ENCODE results near the gene CITED2. TPM values are rescaled to one million over a fixed set of nuclear protein-coding genes. Genes with fewer than 3 reads are reported as not detected.

CITED2 gene
- polyA plus RNA-seq, 3 donors from 2014 or later: 11.1 to 36.3 (median 18.4) TPM

GRCh38 chr6:139325125-139325524, 49.3 kb downstream of the CITED2 start:
- peaks cover 6 to 10% (median 9%) of the 10 kb centered on the region in 3 donors for H3K27me3 Mint-ChIP-seq (ENCODE audit: low read depth in 3 of 3)
- H3K36me3 Mint-ChIP-seq: peaks cover 0 to 4% (median 0%) of the 10 kb centered on the region in 3 donors
- H3K4me3 Mint-ChIP-seq: peak overlapping the region in 3 of 5 donors; percentile 22 to 70 (median 51)
- H3K9me3 Mint-ChIP-seq: no peaks in the 10 kb centered on the region
- peak overlapping the region; percentile 69 to 92 (median 89) for H3K27ac Mint-ChIP-seq
- peaks cover 36 to 45% of the 10 kb centered on the region in 2 donors for H3K4me1 Mint-ChIP-seq
- peak; percentile 12 to 17 (median 17) for DNase-seq

- no peak for DNase-seq
- peaks cover 0 to 4% (median 0%) of the 10 kb centered on the region in 3 donors for H3K36me3 Mint-ChIP-seq
- peaks cover 36 to 45% of the 10 kb centered on the region in 2 donors for H3K4me1 Mint-ChIP-seq
- H3K27me3 Mint-ChIP-seq (ENCODE audit: low read depth in 3 of 3): peaks cover 6 to 10% (median 9%) of the 10 kb centered on the region in 3 donors
- peak overlapping the region; percentile 85 to 93 (median 88) for H3K4me3 Mint-ChIP-seq
- H3K27ac Mint-ChIP-seq: peak overlapping the region; percentile 91 to 98 (median 97)
- H3K9me3 Mint-ChIP-seq: no peaks in the 10 kb centered on the region
Observed at GRCh38 chr6:139324301-139324555, 50.2 kb downstream of the CITED2 start.

- no peaks in the 10 kb centered on the region for H3K9me3 Mint-ChIP-seq
- H3K27me3 Mint-ChIP-seq (ENCODE audit: low read depth in 3 of 3): peaks cover 6 to 10% (median 9%) of the 10 kb centered on the region in 3 donors
Observed at GRCh38 chr6:139323511-139324300, 50.7 kb downstream of the CITED2 start.

More at GRCh38 chr6:139323511-139324300, 50.7 kb downstream of the CITED2 start:
- peak; percentile 79 to 85 (median 85) for DNase-seq
- Mint-ChIP-seq H3K27ac (peak overlapping the region; percentile 91 to 98 (median 97)), H3K4me3 (peak overlapping the region; percentile 85 to 93 (median 88)), H3K36me3 (peaks cover 0 to 4% (median 0%) of the 10 kb centered on the region in 3 donors), H3K4me1 (peaks cover 36 to 45% of the 10 kb centered on the region in 2 donors)

Other genes with a start within 250 kb of the CITED2 start
- gene HECA, start 239.6 kb downstream of the CITED2 start, polyA plus RNA-seq: 1 to 10 TPM; 3.2 to 4.9 (median 3.8) TPM
- under 1 TPM in 2 of 3 donors, not detected in 1; 0.08 to 0.32 TPM for gene TXLNB, start 82.7 kb downstream of the CITED2 start, polyA plus RNA-seq